NOMO-1 (cell line): ENCODE results near the gene ACSF2.

ENCODE experiments used
- DNase-seq, 2 experiments: peaks; one replicate each; lab custom pipeline; 2025; ENCODE audit not compliant: unreplicated experiment in 2 of 2; lab: John Stamatoyannopoulos, UW

The ACSF2 gene

DNA sequence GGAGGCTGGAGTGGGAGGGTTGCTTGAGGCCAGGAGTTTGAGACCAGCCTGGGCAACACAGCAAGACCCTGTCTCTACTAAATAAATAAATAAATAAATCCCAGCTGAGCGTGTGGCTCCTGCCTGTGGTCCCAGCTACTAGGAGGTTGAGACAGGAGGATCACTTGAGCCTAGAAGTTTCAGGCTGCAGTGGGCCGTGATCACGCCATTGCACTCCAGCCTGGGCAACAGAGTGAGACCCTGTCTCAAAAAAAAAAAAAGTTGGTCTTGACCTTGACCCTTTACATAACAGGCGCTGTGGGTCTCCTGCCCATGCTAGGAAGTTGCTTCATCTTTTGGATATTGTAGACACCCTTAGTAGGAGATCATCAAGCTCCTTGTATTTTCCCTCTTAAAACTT, 11.4 kb downstream of the ACSF2 start:
- DNase-seq: no peak

DNA sequence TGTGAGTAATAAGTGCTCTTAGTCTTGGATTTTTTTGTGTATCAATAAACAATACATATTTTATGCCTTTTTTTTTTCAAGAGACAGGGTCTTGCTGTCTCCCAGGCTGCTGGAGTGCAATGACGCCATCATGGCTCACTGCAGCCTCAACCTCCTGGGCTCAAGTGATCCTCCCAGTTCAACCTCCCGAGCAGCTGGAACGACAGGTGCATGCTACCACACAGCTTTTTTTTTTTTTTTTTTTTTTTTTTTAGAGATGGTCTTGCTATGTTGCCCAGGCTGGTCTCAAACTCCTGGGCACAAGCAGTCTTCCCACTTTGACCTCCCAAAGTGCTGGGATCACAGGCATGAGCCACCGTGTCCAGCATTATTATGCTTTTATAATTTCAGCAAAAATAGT, 13.0 kb downstream of the ACSF2 start:
- no peak for DNase-seq

DNA sequence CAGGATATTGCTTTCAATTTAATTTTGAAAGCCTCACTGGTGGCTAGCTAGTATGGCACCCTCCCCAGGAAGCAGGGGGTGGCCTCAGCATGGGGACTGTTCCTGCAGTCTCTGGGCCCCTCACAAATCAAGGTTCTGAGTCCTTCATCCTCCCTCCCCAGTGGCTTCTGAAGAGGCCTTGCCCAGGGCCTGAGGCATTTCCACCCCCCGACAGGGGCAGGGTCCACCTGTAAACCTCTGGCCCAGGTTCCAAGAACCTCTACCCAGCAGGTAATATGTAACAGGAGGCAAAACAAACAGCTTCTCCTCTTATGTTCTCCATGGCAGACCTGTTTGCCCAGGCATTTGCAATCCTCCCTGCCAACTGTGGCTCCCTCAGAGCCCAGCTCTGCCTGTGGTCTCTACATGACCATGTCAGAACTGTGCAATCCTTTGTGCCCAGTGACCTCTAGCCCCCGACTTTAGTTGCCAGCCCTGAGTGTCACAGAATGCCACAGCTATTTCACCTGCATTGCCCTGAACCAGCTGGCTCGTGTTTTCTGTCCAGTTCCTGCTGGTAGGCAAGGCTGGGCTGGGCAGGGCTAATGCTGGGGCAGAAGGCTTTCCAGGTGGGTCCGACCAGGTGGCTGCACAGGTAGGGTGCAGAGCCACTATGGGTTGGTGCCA, 14.3 kb downstream of the ACSF2 start:
- DNase-seq: no peak

DNA sequence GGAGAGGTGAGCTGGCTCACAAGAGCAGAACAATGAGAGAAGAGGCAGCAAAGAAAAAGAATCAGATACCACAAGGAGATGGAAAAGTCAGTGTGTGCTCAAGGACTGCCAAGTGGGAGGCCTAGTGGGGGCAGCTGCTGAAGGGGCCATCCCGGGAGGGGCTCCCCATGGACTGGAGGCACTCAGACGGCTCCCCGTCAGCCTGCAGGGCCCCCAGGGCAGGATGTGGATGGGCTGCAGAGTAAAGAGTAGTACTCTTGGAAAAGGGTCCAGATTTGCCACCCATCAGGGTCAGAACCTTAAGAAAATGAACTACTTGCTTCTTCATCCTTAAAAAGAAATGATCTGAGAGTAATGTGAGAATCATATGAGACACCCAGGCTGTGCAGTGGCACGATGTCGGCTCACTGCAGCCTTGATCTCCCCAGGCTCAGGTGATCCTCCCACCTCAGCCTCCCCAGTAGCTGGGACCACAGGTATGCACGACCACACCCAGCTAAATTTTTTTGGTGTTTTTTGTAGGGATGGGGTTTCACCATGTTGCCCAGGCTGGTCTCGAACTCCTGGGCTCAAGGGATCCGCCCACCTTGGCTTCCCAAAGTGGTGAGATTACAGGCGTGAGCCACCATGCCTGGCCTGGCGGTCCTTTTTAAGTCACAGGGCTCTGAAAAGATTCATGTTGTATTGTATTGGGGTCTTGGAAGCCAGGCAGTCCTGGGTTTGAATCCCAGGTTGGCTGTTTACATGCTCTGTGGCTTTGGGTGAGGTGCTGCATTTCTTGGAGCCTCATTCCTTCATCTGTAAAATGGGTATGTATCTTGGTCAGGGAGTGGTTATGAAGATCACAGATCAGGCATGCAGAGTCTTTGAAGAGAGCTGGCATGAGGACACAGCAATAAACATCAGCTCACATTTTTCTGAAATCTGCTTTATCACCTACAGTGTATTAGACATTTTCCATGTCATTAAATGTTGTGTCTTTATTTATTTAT, 15.1 kb downstream of the ACSF2 start:
- DNase-seq: no peak

DNA sequence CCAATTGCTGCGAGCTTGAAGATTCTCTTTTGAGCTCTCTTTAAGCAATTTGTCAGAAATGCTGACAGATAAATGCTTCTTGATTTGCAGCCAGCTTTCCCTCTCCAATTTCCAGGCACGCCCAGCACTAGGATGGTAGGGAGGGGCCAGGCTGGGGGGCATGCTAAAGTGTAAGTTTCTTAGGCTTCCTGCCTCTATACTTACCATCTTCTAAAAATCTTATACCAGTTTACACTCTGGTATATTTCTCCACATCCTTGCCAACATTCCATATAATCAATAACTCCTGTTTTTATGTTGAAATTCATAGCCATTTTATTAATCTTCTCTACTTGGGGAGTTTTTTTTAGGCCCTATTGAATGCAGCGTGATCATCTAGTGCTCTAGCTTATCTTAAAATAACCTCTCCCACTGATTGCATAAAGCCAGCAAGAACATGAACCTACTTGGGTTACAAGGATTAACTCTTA, 17.5 kb downstream of the ACSF2 start:
- DNase-seq: no peak

DNA sequence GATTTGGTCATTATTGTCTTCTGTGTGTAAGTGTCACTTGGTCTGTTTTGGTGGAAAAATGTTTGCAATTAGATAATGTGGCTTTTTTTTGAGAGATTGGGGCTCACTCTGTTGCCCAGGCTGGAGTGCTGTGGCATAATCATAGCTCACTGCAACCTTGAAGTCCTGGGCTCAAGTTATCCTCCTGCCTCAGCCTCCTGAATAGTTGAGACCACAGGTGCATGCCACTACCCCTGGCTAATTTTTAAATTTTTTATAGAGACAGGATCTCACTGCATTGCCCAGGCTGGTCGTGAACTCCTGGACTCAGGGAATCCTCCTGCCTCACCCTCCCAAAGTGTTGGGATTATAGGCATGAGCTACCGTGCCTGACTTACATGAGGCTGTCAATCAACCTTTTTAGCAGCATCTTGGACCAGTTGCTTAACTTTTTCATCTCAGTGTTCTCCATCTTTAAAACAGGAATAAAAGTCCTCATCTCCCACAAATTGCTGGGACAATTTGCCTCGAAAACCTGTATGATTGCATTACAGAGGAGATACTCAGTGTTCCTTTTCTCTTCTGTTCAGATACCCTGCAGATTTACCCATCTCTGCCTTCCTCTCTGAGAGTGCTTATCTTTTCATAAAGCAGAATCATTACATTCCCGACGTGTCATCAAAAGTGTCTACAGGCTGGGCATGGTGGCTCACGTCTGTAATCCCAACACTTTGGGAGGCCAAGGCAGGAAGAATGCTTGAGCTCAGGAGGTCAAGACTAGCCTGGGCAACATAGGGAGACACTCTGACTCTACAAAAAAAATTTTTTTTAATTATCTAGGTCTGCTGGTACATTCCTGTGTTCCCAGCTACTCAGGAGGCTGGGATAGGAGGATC, 19.1 kb downstream of the ACSF2 start:
- no peak for DNase-seq

DNA sequence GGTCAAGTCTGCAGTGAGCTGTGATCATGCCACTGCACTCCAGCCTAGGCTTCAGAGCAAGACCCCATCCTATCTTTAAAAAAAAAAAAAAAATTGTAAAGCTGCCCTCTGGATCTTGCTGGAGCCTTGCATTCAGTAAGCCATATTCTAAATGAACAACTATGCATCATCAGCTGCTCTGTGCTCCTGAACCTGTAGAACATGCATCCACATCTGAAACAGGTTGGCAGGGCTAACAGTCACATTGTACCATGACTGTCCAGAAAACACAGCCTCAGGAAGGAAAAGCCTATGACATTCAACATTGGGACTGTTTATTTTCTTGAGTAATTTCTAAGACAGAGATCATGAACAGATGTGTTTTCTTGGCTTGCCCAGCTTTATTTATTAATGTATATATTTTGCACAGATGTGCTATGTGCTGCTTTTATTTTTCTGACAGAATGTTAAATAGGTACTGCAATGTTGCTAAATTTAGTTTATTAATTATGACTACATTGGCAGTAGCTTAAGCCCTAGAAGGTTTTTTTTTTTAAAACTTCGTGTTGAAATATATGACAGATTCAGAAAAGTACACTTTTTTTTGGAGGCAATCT, 19.8 kb downstream of the ACSF2 start:
- DNase-seq: no peak

DNA sequence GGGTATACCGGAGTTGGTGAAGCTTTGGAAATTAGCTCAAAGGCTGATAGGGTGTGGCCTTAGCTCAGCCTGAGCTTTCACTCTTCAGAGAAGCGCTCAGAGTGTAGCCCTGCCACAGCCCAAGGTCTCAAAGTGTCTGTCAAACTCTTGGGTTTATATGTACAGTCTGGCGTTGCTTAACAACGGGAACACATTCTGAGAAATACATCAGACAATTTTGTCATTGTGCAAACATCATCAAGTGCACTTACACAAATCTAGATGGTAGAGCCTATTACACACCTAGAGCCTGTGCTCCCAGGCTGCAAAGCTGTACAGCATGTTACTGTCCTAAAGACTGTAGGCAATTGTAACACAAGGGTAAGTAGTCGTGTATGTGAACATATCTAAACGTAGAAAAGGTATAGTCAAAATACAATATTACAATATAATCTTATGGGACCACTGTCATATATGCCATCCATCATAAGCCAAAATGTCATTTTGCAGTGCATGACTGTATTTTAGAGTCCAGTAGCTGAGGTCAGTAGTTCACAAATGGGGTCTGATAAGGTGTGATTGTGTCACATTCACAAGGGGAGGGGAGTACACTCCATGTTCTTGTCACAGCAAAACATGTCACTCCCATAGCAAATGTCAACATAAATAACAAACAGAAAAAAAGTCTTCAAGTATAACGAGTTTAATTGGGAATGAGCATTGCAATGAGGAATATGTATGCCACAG, 22.0 kb downstream of the ACSF2 start:
- no peak for DNase-seq

DNA sequence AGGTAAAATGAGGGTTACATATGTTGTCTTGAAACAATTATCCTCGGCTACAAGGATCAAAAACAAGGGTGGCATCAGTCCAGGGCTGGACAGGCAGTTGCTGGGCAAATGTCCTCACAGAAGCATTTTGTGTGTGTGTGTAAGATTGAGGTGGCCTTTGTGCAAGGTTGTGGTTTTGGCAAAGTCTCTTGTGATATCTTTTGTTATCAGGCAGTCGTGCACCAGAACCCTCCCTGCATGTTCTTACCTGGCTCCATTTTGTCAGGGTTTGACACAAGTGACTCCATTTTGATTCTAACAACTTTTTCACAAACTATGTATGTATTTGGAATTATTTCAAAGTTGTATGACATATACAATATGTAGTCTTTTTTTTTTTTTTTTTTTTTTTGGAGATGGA, 22.6 kb downstream of the ACSF2 start:
- no peak for DNase-seq

DNA sequence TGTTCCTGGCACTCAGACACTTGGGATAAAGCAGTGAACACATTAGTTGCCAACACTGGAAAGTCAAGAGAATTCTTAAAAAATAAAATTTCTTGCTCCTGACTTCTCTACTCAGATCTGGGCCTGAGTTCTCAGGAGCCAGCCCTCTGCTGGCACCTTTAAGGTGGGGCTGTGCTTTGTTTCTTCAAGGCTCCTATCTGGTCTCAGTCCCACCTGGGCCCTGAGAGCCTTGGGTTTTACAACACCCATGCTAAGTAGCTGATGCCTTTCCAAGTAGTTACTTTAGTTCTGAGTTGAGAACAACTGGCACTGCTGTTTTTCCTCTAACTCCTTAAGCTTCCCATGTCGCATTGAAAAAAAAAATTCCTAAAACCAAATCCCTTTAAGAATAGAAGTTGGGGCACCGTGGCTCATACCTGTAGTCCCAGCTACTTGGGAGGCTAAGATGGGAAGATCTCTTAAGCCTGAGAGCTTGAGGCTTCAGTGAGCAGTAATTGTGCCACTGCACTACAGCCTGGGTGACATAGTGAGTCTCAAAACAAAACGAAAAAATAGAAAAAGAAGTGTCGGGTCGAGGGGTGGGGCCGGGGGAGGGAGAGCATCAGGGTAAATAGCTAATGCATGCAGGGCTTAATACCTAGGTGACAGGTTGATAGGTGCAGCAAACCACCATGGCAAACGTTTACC, 26.1 kb downstream of the ACSF2 start:
- no peak for DNase-seq

DNA sequence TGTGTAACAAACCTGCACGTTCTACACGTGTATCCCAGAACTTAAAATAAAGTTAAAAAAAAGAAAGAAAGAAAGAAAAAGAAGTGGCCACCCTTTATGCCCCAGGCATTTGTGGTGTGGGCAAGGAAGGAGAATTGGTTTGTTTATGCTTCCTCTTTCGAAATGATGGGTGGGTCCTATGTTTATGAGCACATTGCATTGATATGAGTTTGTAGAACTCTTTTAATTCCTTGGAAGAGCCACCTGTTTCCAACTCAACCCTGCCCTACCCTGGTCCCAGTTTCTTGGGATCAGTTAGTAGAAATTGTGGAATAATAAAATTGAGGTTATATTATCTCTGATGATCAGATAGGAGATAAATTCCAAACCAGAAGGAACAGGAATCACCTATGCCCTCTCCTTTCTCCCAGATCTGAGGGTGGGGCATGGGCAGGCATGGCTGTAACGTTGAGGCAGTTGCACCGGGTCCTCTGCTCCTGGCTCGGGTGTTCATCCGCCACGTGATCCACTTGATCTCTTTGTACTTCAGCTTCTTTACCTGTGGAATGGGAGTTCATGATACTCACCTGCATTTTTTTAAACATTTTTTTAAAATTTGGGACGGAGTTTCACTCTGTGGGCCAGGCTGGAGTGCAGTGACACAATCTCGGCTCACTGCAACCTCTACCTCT, 26.7 kb downstream of the ACSF2 start:
- DNase-seq: peak; percentile 53 to 77

DNA sequence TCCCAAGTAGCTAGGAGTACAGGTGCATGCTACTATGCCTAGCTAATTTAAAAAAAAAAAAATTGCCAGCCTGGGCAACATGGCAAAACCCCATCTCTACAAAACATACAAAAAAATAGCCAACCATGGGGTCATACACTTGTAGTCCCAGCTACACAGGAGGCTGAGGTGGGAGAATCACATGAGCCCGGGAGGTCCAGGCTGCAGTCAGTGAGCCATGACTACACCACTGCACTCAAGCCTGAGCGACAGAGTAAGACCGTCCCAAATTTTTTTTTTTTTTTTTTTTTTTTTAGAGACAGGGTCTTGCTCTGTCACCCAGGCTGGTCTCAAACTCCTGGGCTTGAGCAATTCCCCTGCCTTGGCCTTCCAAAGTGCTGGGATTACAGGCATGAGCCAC, 27.9 kb downstream of the ACSF2 start:
- DNase-seq: no peak

DNA sequence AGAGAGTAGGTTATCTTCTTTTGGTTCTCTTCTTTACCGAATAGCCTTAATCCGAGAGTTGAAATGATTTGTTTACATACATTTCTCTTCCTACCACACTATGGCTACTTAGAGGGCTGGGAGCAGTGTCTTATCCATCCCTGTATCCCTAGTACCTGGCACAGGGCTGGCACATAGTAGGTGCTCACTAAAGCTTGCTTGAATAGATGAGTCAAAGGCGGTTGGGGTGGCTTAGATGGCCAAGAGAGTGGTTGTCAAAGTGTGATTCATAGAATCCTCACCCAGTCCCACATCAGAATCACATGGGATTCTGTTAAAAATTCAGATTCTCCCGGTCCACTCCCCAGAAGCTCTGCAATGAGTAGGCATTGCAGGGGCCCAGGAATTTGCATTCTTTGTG, 31.6 kb downstream of the ACSF2 start:
- DNase-seq: no peak

DNA sequence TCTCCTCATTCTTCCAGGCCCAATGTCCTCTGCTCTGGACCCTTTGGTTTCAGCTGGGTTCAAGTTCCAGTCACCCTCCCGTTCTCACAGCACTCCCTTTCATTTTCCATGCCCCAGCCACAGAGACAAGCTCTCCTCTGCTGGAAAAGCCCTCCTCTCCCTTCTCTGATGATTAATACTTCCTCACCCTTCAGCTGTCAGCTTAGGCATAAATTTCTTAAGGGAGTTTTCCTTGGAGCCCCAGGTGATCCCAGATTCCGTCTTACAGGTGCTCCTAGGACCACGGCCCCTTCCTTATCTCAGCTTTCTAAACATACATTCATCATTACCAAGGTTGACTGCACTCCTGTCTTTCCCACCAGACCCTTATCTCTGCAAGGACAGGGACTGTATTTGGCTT, 32.3 kb downstream of the ACSF2 start:
- DNase-seq: no peak

DNA sequence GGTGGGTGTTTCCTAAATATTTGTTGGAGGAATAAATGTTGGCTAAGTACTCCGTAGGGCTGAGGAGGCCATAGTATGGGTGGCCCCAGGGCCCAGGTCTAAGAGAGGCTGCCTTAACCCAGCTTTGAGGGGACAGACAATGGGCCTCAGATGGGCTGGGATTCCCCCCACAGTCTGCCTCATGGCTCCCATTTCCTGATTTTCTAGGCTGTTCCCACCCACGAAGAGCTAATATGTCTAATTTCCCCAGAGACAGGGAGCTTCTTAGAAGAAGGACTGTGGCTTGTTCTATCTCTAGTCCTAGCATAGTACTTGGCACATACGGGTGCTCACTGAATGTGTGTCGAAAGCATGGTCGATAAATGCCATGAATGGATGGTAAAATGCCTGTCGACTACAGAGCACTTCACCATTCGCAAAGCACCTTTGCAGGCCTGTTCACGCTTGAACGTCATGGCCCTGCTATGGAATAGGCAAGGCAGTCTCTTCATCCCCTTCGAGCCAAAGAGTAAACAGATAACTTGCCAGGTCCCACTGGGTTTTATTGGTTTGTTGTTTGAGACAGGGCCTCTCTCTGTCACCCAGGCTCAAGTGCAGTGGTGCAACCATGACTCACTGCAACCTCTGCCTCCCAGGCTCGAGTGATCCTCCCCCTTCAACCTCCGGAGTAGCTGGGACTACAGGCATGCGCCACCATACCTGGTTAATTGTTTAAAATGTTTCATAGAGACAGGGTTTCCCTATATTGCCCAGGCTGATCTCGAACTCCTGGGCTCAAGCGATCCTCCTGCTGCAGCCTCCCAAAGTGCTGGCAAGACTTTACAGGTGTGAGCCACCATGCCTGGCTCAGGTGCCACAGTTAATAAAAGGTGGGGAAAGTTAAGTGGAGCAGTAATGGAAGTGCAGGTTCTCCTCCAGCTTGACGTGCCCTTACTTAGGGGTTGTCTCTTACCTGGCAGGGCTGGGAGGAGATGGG, 33.0 kb downstream of the ACSF2 start:
- no peak for DNase-seq

DNA sequence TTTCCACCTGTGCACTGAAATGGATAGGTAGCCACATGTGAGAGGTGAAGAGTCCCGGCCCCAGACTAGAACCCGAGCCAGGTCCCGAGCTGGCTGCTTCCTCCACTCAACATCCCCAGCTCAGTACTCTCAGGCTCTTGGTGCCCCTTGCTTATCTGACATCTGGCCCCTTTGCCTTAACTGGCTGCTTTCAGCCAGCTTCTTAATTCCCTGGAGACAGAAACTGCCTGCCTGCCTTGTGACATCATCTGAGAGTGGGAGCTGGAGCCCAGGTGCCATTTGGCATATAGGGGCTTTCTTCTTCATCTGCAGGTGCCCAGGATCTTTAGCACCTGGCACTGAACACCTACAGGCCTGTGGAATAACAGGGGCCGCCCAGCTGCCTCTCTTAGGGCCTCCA, 33.7 kb downstream of the ACSF2 start:
- no peak for DNase-seq

DNA sequence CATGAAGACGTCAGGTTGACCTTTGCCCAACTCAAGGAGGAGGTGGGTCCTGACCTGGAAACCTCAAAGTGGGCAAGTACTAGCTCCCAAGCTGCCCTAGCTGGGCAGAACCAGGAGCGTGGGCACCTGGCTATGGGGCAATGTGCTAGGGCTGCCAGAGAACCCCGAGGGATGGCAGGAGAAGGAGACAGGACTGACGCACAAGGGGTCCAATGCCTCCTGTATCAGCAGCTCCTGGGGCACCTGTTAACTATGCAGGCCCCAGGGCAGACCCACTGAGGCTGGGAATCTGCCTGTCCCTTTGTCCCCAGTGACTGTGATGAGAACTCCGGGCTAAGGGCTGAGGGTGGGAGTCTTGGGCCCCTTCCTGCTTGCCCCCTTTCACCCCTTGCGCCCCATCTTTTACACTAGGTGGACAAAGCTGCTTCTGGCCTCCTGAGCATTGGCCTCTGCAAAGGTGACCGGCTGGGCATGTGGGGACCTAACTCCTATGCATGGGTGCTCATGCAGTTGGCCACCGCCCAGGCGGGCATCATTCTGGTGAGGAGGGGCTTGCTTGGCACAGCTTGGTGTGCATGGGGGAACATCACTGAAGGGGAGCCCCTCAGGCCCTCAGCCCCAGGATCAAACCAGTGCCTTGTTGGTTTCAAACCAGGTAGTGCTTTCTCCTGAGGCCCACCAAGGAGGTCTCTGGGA, 35.0 kb downstream of the ACSF2 start:
- no peak for DNase-seq
